NCI-H526 treated with DMSO at 0.1 percent for 48 hours (cell line): ENCODE measurements around the gene IL12RB1.
"Not testable (repeated sequence)": the region's sequence is repeated elsewhere in the genome, so short reads cannot be mapped to it uniquely, and the experiment has no call there.

Experiments
- DNase-seq: peaks from one replicate; lab custom pipeline; 2025; lab: John Stamatoyannopoulos, UW

The IL12RB1 gene

GRCh38 chr19:18112989-18113478 lies 26.3 kb upstream of the IL12RB1 start:
- DNase-seq: no peak

GRCh38 chr19:18110609-18111232 lies 24.0 kb upstream of the IL12RB1 start:
- no peak for DNase-seq

- no peak for DNase-seq
Measured at GRCh38 chr19:18109733-18110608, 23.2 kb upstream of the IL12RB1 start.

- no peak for DNase-seq
Measured at GRCh38 chr19:18109341-18109732, 22.6 kb upstream of the IL12RB1 start.

GRCh38 chr19:18108897-18109296 lies 22.2 kb upstream of the IL12RB1 start:
- no peak for DNase-seq

- DNase-seq: no peak
Measured at GRCh38 chr19:18107235-18107634, 20.5 kb upstream of the IL12RB1 start.

GRCh38 chr19:18105259-18105658 lies 18.5 kb upstream of the IL12RB1 start:
- not testable (repeated sequence) for DNase-seq

GRCh38 chr19:18104793-18105131 lies 18.0 kb upstream of the IL12RB1 start:
- no peak for DNase-seq

- no peak for DNase-seq
Measured at GRCh38 chr19:18102916-18103542, 16.3 kb upstream of the IL12RB1 start.

- DNase-seq: no peak
Measured at GRCh38 chr19:18101268-18101667, 14.5 kb upstream of the IL12RB1 start.

GRCh38 chr19:18100710-18101109 lies 14.0 kb upstream of the IL12RB1 start:
- no peak for DNase-seq

GRCh38 chr19:18099623-18099995 lies 12.9 kb upstream of the IL12RB1 start:
- DNase-seq: no peak

GRCh38 chr19:18098891-18099622 lies 12.3 kb upstream of the IL12RB1 start:
- no peak for DNase-seq

- no peak for DNase-seq
Measured at GRCh38 chr19:18097993-18098890, 11.5 kb upstream of the IL12RB1 start.

GRCh38 chr19:18097217-18097992 lies 10.7 kb upstream of the IL12RB1 start, which contains the start of gene MAST3:
Gene MAST3, plus strand, starts transcription at chr19:18097778. Its CDS starts 15 bp downstream, at chr19:18097793.
- DNase-seq: peak; percentile 11

- no peak for DNase-seq
Measured at GRCh38 chr19:18096258-18096657, 9.5 kb upstream of the IL12RB1 start.

GRCh38 chr19:18093439-18094161 lies 6.9 kb upstream of the IL12RB1 start:
- DNase-seq: no peak

GRCh38 chr19:18091217-18091608 lies 4.5 kb upstream of the IL12RB1 start:
- DNase-seq: no peak

- DNase-seq: no peak
Measured at GRCh38 chr19:18090545-18091216, 3.9 kb upstream of the IL12RB1 start.
